Sciatic nerve (tissue), 2 donors: ENCODE results near the gene CYP4B1. TPM values are rescaled to one million over a fixed set of nuclear protein-coding genes. Genes with fewer than 3 reads are reported as not detected.

Experiments
- ATAC-seq: fragments of 200-7000 bp; cut with Tn5 transposase; one replicate; pipeline ENCODE4 v1.9.1; 2020; ENCODE audit warnings: mild to moderate bottlenecking, moderate library complexity
- DNase-seq: peaks from one replicate; pipeline ENCODE4 v3.0.0-alpha.2; 2020; ENCODE audit warnings: low spot score
- intact Hi-C: fragments of 100-400 bp; cut with DNase I; formaldehyde crosslinking; loops from one replicate; pipeline ENCODE4 v1.14.2; 2022
- total RNA-seq: library from RNA; stranded (reverse); fragmentation: NEBNext Ultra II Directional; extraction: Animal tissue kit (Norgen Biotek cat#: 25700); gene quantifications from one replicate; pipeline ENCODE4 v1.2.1, GENCODE V29; 2021
- donor health status: DM: no; HTN: no; CAD: no.
- donor health status: DM: no; HTN: no; CAD: no.

The CYP4B1 gene
- total RNA-seq, 1 donor from 2014 or later: 20.9 TPM

DNA sequence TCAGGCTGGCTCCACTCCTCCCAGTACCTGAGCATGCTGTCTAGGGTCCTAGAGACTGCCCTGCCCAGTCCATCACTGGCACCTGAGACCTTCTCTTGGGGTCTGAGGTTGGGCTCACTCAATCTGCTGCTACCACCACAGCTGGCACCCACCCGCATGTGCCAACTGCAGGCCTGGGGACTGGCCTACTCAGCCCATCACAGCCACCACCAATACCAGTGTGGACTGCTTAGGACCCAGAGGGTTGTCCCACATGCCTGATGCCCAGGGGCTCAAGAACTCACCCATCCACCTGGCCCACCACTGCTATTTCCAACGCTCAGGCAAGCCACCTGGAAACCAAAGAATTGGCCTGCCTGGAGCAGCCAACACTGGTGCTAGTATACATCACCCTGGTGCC, 63.5 kb downstream of the CYP4B1 start:
- DNase-seq (no peak), ATAC-seq (no peak)
- intact Hi-C loops: no loop called here

Other genes with a start within 250 kb of the CYP4B1 start
- not detected for gene KNCN, start 247.4 kb upstream of the CYP4B1 start, total RNA-seq
- 72.6 TPM for gene MKNK1, start 194.8 kb upstream of the CYP4B1 start, total RNA-seq
- gene MOB3C, start 182.2 kb upstream of the CYP4B1 start, total RNA-seq: 25.8 TPM
- gene ATPAF1, start 130.7 kb upstream of the CYP4B1 start, total RNA-seq: 24.0 TPM
- not detected for gene TEX38, start 127.2 kb upstream of the CYP4B1 start, total RNA-seq
- 109 TPM for gene EFCAB14, start 79.9 kb upstream of the CYP4B1 start, total RNA-seq
- gene CYP4A11, start 142.4 kb downstream of the CYP4B1 start, total RNA-seq: 0.36 TPM
- 24.3 TPM for gene CYP4X1, start 224.6 kb downstream of the CYP4B1 start, total RNA-seq